Measurements from ENCODE around the gene SLC2A9. TPM values are rescaled to one million over a fixed set of nuclear protein-coding genes. Genes with fewer than 3 reads are reported as not detected.

The SLC2A9 gene
- total and polyA plus RNA-seq, 2 of the 8 experiments (the other 6 are each of a cell fraction or from before 2014, with no cell fraction given) = 0.20 to 0.26 TPM

- H4K8ac ChIP-seq (ENCODE audit: extremely low read depth, insufficient read depth, low read length) = no peak overlapping the region
- H2BK120ac ChIP-seq (replicated peaks; ENCODE audit: low read depth, low read length) = no peak overlapping the region
- no peak overlapping the region for H3K4ac ChIP-seq (replicated peaks; ENCODE audit: insufficient read length, low read depth, low read length)
- no peak overlapping the region for H3K27ac ChIP-seq (ENCODE audit: low read depth, low read length)
- H3K79me2 ChIP-seq (ENCODE audit: control insufficient read depth in 1 of 2, insufficient read depth in 2 of 2, low read length in 2 of 2) = no peaks in the 10 kb centered on the region
- H3K23me2 ChIP-seq (ENCODE audit: low read depth, low read length) = no peaks in the 10 kb centered on the region
- peak in 1 of 2 experiments; percentile 33 for DNase-seq (ENCODE audit: low read depth in 1 of 2, low spot score in 2 of 2)
- H3K18ac ChIP-seq (ENCODE audit: extremely low read depth, low read length) = no peak overlapping the region
- no peak overlapping the region for H2BK15ac ChIP-seq (ENCODE audit: low read length)
- no peak overlapping the region for H2AK5ac ChIP-seq (ENCODE audit: low read depth, low read length)
- H3K27me3 ChIP-seq (replicated peaks in 1 of 4; ENCODE audit: control insufficient read depth in 3 of 4, extremely low read depth in 1 of 4, insufficient read depth in 3 of 4, low read length in 3 of 4) = no peaks in the 10 kb centered on the region
- no peaks in the 10 kb centered on the region for H4K20me1 ChIP-seq (replicated peaks in 1 of 2; ENCODE audit: control insufficient read depth in 1 of 2, insufficient read depth in 2 of 2, low read length in 2 of 2)
- H3K9ac ChIP-seq (replicated peaks in 1 of 4; ENCODE audit: extremely low read depth in 1 of 4, low read depth in 3 of 4, low read length in 3 of 4) = no peak overlapping the region
- no peak overlapping the region for H2BK20ac ChIP-seq (ENCODE audit: low read length)
- ChIA-PET POLR2A (ENCODE audit: partially characterized antibody) (no interaction called here), CTCF (ENCODE audit: partially characterized antibody) (interaction anchor here (0.7 to 7.8 kb wide), 8 partner anchors 12 to 231 kb away, joined by 3 to 64 read pairs (median 4); no protein-coding TSS in a partner anchor)
- no peak overlapping the region for H4K91ac ChIP-seq (replicated peaks; ENCODE audit: insufficient read length, low read length)
- no peak overlapping the region for H2AFZ ChIP-seq (ENCODE audit: low read length)
- no peaks in the 10 kb centered on the region for H3K36me3 ChIP-seq (ENCODE audit: control insufficient read depth in 2 of 4, insufficient read depth in 4 of 4, low read length in 3 of 4)
- H3K4me1 ChIP-seq (replicated peaks in 1 of 4; ENCODE audit: control insufficient read depth in 3 of 4, insufficient read depth in 4 of 4, low read length in 3 of 4) = peaks cover 0 to 8% (median 4%) of the 10 kb centered on the region in 4 experiments; a peak in 3 of 7 replicates
- no peaks in the 10 kb centered on the region for H3K9me3 ChIP-seq (ENCODE audit: insufficient read depth in 2 of 2, low read depth in 1 of 2, low read length in 1 of 2)
- no peak overlapping the region for H2BK5ac ChIP-seq (ENCODE audit: low read depth, low read length)
- WGBS, 2 experiments (ENCODE audit: extremely low coverage in 1 of 2, insufficient coverage in 1 of 2, insufficient read length in 1 of 2, insufficient replicate concordance in 2 of 2, low coverage in 1 of 2, low lambda C conversion rate in 2 of 2, missing lambda C conversion rate in 1 of 2) = 39% methylated on average over 6 of the region's 6 CpGs; no CpG with 5 or more reads in 1 of the 2 experiments
- H3K4me3 ChIP-seq (ENCODE audit: extremely low read depth in 1 of 4, insufficient read depth in 2 of 4, low read depth in 3 of 4, low read length in 4 of 4) = no peak overlapping the region
- no peaks in the 10 kb centered on the region for H3K79me1 ChIP-seq (ENCODE audit: low read depth, low read length)
- FAIRE-seq = peak; percentile 70
- TF ChIP-seq YY1 (IDR thresholded peaks at IDR 0.05; ENCODE audit: low read depth, low read length) (0 out of 2 replicates have a peak, but pooled peaks have one; percentile 29), TEAD4 (IDR thresholded peaks at IDR 0.05; ENCODE audit: low read depth, low read length) (0 out of 2 replicates have a peak, but pooled peaks have one; percentile 26), RBBP5 (IDR thresholded peaks at IDR 0.05; ENCODE audit: borderline replicate concordance, low read depth, low read length) (no peak)
- no peak overlapping the region for H4K5ac ChIP-seq (ENCODE audit: insufficient read length, low read depth, low read length)
- no peak overlapping the region for H3K56ac ChIP-seq (replicated peaks; ENCODE audit: insufficient read length, low read depth, low read length)
- H2BK12ac ChIP-seq (ENCODE audit: low read depth, low read length) = no peak overlapping the region
- no peak overlapping the region for H3K14ac ChIP-seq (ENCODE audit: insufficient read length)
- H3K4me2 ChIP-seq (ENCODE audit: insufficient read depth in 1 of 2, low read depth in 2 of 2, low read length in 2 of 2) = 0 out of 4 replicates have a peak overlapping the region, but pooled peaks of 1 of the 2 experiments have one; percentile 14
- no peak overlapping the region for H3K23ac ChIP-seq (ENCODE audit: insufficient read length)
Measured at GRCh38 chr4:9921326-9921725, 100.0 kb downstream of the SLC2A9 start.
